ENCODE results near the gene CNTNAP4.

DNA sequence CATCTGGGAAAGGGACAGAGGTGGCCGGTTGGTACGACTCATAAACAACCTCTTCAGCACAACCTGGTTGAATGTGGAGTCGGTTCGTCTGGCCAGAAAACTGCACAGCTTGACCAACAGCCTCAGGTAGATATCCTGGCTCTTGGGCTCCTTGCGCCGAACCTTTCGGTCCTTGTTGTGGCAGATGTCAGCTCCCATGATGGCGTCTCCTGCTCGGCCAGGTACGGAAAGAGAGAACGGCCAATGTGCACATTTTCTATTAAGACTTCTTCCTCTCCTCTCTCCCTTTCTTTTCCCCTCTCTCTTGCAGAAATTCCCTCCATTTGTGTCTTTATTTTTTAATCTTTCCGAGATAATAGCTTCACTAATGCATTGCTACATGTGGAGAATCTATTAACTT, 41.8 kb upstream of the CNTNAP4 start:
- no peak for TF ChIP-seq CTCF (conservative IDR thresholded peaks at IDR 0.05; ENCODE audit: low read depth, low read length)
- TF ChIP-seq SMC3 (IDR thresholded peaks at IDR 0.05; ENCODE audit: low read depth, low read length) = no peak
- no peak for TF ChIP-seq RAD21 (IDR thresholded peaks at IDR 0.05; ENCODE audit: low read length)
- no peak for TF ChIP-seq POLR2A (IDR thresholded peaks at IDR 0.05; ENCODE audit: low read depth, low read length)
- TF ChIP-seq, protein P1, sequence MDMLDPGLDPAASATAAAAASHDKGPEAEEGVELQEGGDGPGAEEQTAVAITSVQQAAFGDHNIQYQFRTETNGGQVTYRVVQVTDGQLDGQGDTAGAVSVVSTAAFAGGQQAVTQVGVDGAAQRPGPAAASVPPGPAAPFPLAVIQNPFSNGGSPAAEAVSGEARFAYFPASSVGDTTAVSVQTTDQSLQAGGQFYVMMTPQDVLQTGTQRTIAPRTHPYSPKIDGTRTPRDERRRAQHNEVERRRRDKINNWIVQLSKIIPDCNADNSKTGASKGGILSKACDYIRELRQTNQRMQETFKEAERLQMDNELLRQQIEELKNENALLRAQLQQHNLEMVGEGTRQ (IDR thresholded peaks at IDR 0.05; ENCODE audit: low read depth, low read length) = no peak
- TF ChIP-seq, protein P2, sequence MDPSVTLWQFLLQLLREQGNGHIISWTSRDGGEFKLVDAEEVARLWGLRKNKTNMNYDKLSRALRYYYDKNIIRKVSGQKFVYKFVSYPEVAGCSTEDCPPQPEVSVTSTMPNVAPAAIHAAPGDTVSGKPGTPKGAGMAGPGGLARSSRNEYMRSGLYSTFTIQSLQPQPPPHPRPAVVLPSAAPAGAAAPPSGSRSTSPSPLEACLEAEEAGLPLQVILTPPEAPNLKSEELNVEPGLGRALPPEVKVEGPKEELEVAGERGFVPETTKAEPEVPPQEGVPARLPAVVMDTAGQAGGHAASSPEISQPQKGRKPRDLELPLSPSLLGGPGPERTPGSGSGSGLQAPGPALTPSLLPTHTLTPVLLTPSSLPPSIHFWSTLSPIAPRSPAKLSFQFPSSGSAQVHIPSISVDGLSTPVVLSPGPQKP (IDR thresholded peaks at IDR 0.05; ENCODE audit: borderline replicate concordance, low read depth, low read length) = no peak
